Measurements from ENCODE around the gene PP2D1.
"Not testable (repeated sequence)": the region's sequence is repeated elsewhere in the genome, so short reads cannot be mapped to it uniquely, and the experiment has no call there.

PP2D1 gene

DNA sequence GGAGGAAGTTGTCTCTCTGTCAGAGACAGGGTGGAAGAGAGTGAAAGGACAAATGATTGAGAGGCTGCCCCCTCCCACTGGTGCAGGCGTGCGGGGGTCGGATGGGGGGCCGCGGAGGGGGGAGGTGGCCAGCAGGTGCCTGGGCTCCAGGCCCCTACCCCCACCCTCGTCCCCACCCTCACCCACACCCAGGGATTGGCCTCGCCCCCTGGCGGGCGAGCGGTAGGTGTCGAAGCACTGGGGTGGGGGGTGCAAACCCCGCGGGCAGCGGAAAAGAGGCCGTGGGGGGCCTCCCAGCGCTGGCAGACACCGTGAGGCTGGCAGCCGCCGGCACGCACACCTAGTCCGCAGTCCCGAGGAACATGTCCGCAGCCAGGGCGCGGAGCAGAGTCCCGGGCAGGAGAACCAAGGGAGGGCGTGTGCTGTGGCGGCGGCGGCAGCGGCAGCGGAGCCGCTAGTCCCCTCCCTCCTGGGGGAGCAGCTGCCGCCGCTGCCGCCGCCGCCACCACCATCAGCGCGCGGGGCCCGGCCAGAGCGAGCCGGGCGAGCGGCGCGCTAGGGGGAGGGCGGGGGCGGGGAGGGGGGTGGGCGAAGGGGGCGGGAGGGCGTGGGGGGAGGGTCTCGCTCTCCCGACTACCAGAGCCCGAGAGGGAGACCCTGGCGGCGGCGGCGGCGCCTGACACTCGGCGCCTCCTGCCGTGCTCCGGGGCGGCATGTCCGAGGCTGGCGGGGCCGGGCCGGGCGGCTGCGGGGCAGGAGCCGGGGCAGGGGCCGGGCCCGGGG, 27.9 kb upstream of the PP2D1 start, which contains the start of gene KAT2B:
KAT2B (plus strand) TSS at position 682 of the 783 bp plus-strand sequence; CDS start at position 714, 32 bp downstream.
- DNase-seq, result peak; percentile 93

DNA sequence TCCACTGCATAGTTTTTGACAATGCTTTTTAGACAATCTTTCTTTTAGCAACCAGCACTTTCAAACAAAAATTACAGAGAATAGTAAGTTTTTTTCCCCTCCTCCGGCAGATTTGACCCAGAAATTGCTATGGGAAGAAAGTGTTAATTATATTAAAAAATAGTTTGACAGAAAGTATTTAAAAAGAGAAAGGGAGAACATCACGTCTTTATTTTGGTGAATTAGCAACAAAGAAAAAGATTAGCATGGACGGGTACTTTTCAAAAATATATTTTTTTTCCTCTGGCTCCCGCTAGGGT, 27.4 kb upstream of the PP2D1 start:
- DNase-seq, result no peak

DNA sequence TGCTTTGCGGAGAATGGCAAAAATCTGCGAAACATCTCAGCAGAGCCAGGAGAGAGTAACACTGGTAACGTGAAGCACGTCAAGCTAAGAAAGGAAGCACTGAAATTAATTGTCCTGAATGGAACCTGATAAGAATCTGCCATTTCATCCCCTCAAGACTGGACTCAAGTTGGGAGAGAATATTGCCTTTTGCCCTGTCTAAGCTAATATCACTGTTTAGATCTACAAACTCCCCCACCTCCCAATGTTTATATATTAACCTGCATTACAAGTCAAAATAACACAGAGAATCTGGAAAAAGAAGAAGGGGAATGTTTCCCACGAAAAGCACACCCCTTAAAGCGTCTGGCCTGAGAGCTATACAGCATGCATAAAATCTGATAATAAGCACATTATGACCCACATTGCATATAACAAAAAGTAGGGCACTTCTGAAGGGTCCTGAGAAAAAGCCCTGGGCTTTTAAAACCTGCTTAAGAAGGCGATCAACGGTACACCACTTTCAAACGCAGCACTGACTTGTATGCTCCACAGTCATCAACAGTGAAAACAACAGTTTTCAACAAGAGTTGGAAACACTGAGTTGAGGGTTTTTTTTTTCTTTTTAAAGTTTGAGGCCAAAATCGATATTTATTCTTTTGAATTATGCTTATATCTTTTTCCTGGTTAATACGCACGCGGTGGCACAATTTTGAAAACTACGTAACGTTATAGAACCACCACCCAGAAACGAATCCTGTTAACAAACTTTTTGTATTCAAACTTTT, 26.8 kb upstream of the PP2D1 start:
- DNase-seq, result peak; percentile 53

DNA sequence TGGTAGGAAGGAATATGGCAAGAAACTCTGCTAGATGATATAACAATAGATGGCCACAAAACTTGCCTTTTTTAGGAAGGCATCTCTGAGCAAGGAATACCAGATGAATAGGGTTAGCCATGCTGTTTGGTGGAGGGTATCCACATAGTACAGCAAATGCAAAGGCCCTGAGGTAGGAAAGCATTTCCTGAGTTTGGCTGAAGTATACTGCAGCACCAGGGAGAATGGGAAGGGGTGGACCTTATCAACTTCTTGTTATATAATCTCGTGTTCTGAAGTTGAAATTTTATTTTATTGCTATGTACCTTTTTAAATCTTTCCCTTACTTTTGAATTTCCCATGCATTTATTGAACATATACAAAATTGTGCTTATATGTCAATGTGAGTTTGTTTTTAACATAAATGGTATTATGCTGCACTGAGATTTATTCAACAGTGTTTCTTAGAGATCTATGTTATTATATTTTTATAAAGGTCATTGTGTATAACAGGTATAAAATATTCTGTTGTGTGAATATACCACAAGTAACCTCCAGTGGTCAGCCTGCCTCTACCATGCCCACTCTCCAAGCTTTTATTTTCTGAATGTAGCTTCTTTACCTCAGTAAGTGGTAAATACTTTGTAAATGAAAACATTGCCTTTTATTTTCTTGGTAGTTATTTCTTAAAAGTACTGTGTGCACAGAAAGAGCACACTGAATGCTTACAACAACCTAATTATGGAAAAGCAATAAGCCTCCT, 25.4 kb upstream of the PP2D1 start:
- no peak for DNase-seq

DNA sequence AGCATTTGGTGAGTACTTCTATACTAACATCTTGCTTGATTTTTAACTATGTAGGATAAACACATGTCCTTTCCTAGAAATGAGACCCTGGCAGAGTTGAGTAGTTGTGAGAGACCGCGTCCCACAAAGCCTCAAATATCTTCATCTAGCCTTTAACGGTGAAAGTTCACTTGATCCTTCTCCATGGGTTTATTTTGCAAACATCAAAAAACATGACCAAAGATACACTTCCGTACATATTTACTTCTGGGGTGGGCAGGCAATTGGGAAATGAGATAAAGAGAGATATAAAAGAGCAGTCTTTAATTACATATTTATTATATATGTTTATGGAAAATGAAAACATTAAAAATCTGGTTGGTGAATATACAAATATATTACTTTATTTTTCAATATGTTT, 23.0 kb upstream of the PP2D1 start:
- no peak for DNase-seq

DNA sequence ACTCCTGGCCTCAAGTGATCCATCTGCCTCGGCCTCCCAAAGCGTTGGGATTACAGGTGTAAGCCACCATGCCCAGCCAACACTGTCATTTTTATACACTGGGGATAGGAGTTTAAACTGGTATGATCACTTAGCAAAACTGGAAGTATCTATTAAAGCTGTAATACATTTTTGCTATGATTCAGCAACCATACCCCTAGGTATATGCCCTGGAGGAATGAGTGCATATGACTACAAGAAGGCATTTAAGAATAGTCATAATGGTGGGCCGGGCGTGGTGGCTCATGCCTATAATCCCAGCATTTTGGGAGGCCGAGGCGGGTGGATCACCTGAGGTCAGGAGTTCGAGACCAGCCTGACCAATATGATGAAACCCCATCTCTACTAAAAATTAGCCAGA, 19.9 kb upstream of the PP2D1 start:
- not testable (repeated sequence) for DNase-seq

DNA sequence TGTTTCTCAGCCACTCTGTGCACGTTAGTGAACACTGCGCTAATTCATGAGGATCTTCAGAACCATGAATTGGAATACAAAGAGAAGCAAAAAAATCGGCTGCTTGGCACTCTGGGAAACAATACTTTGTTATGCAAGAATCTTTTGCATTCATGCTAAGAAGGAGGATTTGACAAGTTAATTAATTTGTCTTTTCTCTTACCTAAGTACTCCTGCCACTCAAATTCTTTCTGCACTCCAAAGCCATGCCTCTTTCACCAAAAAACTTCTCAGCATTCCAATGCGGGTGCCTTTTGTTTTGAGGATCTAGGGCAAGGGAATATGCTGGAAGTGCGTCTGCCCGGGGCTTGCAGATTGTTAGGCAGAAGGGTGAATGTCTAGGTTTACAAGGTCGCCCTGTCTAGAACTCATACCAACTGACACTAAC, 16.9 kb upstream of the PP2D1 start:
- peak; percentile 29 for DNase-seq

DNA sequence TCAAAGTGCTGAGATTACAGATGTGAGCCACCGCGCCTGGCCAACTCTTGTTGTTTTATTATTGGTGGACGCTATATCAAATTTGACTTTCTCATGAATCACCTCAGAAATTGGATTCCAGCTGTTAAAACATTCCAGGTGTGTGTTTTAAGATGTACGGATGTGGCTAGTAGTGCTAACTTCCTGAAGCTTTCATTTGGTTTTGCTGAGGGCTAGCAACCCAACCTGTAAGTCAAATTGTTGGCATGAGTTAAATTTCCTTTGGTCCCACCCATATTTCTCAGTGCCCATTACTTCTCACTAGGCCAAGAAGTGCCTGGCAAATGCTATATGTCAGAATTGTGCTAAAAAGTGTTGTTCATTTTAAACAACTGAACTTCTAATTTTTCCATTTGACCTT, 15.1 kb upstream of the PP2D1 start:
- DNase-seq, result no peak

DNA sequence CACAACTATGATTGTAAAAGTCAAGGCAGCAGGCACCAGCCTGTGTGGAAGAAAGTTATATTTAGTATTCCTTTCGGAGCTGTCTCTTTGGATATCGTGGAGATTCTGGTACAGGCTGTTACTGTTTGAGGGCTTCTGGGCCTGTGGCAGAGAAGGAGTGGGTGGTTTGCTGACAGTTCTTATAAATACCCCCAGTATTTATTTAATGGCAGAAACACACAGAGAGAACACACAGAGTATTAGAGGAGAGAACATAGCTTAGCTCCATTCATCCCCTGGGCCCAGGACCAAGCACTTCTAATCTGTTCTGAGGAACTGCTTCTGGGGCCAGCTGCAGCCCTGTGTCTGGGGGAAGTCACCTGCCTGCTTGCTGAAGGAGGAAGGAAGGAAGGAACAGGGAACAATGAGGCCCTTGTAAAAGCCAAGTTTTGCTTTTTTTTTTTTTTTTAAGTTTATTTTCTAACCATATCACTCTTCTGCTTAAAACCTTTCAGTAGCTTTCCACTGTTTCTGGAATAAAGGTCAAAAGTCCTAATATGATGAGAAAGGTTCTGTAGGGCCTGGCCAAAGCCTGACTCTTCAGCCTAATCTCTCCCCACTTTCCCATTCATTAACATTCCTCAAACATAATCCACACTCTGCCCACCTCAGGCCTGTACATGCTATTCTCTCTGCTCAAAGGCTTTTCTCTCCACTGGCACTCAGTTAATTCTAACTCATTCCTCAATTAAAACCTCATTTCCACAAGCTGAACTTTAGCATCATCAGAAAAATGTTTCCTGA, 11.8 kb upstream of the PP2D1 start:
- DNase-seq, result peak; percentile 48

DNA sequence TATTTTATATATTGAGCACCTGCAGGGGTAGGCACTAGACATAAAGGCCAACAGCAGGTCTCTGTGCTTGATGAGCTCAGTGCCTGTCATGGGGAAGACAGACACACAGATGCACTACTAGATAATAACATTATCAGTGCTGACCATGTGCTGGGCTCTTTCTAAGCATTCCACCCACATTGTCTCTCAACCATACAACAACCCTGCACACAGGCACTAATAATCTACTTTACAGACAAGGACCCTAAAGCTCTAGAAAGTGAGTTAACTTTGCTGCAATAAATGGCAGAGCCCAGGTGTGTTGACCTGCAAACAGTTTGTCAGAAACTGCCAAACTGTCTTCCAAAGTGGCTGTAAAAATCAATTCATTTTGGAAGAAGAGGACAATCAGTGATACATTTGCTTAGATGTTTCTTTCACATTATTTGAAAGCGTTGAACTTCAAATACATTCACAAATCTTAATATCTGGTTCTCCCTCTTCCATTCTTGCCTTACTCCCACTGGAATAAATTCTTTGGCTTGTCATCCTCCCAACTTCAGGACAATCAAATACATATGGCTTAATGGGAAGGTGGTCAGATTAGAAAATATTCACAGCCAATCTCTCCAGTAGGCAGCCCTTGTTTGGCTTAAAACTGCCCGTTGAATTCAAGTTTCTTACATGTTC, 11.0 kb upstream of the PP2D1 start:
- DNase-seq, result no peak

DNA sequence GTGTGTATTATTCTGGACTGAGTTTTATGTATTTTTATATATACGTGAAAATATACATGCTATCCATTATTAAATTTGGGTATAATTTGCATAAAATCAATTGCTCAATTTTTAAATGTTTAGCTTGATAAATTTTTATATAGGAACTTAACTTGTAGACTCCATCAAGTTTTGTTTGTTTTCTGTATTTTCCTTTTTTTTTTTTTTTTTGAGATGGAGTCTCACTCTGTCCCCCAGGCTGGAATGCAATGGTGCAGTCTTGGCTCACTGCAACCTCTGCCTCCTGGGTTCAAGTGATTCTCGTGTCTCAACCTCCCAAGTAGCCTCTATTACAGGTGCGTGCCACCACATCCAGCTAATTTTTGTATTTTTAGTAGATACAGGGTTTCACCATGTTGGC, 4.0 kb upstream of the PP2D1 start:
- DNase-seq, result not testable (repeated sequence)

DNA sequence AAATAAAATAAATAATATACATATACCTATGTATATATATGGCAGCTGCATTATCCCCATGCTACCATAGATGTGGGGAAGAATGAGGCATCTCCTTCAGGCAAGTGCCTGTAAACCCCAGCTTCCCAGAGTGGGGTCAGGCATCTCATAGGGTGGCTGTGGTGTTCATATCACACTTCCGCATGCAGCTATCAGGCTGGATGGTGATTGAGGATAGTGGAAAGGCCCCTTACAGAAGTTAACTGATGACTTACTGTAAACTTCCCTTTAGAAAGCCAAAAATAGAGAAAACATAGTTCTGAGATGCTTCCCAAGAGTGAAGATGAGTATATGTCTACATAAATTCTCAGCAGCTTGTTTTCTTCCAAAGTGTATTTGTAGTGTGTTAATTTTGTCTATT, 3.5 kb upstream of the PP2D1 start:
- DNase-seq, result no peak

DNA sequence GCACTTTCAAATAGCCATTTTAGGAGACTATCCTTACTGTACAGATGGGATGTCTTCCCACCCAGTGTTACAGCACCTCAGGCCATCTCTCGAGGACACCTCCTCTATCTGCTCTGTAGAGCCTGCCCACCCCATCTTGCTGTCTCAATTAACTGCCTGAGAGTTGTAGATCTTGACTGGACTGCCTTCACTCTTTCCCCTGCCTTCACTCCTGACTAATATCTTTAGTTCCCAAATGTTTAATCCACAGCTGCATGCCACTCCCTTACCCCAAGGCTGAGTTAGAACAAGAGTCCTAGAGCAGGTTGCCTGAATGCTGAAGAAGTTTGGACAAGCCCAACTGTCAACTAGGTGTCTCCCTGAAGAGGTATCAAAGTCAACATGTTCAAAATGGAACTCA, 1.3 kb upstream of the PP2D1 start:
- no peak for DNase-seq

DNA sequence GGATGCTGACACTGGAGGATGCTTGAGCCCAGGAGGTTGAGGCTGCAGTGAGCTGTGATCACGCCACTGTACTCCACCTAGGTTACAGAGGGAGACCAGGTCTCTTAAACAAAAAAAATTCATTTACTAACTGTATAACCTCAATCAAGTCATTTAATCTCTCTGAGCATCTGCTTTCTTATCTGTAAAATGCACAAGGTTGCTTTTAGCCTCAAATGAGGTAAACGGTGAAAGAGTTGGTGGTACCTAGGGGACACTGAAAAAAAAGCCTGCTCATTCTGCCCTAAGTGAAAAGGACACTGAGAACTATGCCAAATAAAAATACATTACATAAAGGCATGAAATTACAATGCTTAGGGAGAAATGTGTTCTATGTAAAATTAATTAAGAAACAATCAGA, 3.4 kb downstream of the PP2D1 start:
- no peak for DNase-seq

DNA sequence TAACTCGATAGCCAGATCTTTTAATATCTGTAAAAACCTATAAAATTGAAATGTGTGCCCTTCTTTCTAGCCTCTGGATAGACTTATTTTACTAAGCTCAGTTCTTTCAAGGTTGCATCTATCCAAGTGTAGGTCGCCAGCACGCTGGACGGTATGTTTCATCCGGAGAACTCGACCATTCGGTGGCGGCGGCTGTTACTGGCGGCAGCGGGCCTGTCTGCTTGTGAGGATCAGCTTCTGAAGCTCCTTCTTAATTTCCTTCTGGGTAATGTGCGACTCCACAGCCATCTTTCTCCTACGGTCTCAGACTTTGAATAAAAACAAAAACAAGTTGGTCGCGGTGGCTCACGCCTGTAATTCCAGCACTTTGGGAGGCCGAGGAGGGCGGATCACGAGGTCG, 4.1 kb downstream of the PP2D1 start:
- no peak for DNase-seq

DNA sequence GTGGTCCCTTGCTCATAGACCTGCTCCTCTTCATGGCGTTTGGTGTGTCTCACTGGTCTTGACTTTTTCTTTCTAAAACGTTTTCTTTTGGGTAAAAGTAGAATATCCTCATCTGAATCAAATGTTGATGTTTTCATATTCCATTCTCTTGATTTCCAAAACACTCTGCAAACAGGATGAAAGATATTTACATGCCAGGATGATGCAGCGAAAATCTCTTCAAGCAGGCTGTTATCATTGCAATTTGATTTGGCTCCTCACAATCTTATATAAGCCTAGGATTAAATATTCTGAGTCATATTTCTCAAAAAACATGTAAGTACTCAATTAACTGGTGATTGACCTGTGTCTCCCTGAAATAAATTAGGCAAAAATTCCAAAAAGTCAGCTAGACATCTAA, 10.1 kb downstream of the PP2D1 start:
- no peak for DNase-seq

DNA sequence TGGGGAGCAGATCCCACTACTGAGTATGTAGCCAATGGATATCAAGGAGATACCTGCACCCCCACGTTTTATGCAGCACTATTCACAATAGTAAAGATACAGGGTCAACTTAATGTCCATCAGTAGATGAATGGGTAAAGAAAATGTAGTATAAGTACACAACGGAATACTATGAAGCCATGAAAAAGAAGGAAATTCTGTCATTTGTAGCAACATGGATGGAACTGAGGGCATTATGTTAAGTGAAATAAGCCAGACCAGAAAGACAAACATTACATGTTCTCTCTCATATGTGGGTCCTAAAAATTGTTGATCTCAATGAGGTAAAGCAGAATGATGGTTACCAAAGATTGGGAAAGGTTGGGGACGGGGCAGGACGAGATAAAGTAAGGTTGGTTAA, 14.6 kb downstream of the PP2D1 start:
- no peak for DNase-seq

DNA sequence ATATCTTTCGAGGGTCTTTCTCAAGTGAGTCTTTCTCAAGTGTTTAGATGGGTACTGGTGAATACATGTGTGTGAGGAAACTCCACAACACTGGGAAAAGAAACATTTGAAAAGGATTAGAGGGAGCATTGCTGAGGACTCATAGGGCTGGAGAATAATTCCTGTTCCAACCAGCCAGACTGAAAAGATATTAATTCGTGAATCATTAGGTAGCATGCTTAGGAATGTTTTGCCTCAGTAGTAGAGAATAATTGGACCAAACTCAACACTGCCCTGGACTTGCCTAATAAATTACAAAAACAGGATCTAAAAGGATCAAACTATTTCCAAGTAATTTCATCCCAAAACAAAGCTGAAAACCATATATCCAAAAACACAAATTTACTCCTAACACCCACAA, 17.3 kb downstream of the PP2D1 start:
- DNase-seq, result no peak

DNA sequence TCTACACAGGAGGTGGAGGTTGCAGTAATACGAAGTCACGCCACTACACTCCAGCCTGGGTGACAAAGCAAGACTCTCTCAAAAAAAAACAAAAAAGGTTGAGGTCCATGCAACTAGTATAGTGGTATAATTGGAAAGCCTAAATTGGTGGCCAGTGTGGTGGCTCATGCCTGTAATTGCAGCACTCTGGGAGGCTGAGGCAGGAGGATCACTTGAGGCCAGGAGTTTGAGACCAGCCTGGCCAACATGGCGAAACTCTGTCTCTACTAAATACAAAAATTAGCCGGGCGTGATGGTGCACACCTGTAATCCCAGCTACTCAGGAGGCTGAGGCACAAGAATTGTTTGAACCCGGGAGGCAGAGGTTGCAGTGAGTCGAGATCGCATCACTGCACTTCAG, 23.2 kb downstream of the PP2D1 start:
- DNase-seq, result not testable (repeated sequence)

DNA sequence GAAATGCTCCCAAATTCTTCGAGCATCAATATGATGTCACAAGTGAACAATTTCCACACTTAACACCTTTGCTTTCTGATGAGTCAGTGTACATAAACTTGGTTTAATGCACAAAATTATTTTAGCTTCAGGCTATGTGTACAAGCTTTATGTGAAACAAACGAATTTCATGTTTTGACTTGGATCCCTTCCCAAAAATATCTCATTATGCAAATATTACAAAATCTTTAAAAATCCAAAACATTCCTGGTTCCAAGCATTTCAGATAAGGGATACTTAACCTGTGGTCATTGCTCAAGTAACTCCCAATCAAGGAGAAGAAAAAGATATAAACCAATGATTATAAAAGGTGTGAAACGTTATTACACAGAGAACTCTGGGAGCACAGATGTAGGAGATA, 40.0 kb downstream of the PP2D1 start:
- DNase-seq, result peak; percentile 6

DNA sequence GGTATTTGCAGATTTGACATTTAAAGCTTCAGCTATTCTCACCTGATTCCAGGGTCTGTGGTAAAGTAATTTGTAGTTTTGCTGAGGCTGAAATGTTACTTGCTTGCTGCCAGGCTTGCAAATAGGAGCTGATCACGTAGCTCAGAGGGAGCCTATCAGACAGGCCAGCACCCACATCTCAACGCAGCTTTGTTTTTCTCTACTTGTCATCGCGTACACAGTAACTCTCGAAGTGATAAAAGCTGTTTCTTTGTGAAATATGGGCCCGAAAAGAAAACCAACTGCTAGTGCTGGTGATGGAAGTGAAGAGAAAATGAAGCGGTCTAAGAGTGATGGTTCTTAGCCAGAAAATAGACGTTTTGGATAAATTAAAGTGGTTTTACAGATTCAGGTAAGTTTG, 41.7 kb downstream of the PP2D1 start:
- DNase-seq, result no peak

DNA sequence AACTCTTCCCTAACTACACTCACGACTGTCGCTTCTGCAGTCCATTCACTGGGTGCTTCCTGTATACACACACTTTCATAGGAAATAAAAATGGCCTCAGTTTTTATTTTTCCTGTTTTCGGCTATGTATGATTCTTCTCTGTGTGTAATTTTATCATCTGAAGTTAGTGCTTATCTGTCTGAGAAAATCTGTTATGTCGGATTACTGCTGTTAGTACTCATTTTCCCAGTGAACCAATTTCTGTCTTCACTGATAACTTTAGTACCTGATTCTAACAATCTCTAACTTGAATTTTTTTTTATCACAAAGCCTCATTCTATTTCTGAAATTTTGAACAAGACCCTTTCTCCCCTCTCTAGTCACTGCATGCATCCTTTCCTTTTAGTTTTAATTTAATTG, 44.3 kb downstream of the PP2D1 start:
- no peak for DNase-seq

Measured in eye (tissue), 1 donor.